Neural cell (in vitro differentiated cells): ENCODE data around the gene MAMLD1. TPM values are rescaled to one million over a fixed set of nuclear protein-coding genes. Genes with fewer than 3 reads are reported as not detected.

Source experiments
- H2AFZ ChIP-seq: fragments of 200-600, 300-800 bp; sonication (generic), shearing (Covaris generic); 2 replicates; pipeline ENCODE4 v1.6.0; 2014; ENCODE audit warnings: low read depth, mild to moderate bottlenecking, antibody characterized with exemption, low read length, moderate library complexity
- H3F3A ChIP-seq: fragments of 200-600 bp; shearing (Covaris generic); 2 replicates; pipeline ENCODE4 v1.6.1; 2016; ENCODE audit warnings: mild to moderate bottlenecking, moderate library complexity, mixed read lengths, antibody characterized with exemption, low read length; ENCODE audit not compliant: insufficient read depth, poor library complexity, severe bottlenecking
- H3K27ac ChIP-seq: fragments of 200-600, 300-800 bp; sonication (generic), shearing (Covaris generic); 2 replicates; pipeline ENCODE4 v1.5.1; 2014; ENCODE audit warnings: mild to moderate bottlenecking, low read length, moderate library complexity
- H3K27me3 ChIP-seq: fragments of 300-800, 200-600 bp; sonication (generic), shearing (Covaris generic); 2 replicates; pipeline ENCODE4 v1.6.0; 2014; ENCODE audit warnings: mild to moderate bottlenecking, low read depth, low read length, moderate library complexity; ENCODE audit not compliant: insufficient read depth
- H3K36me3 ChIP-seq: fragments of 300-800, 200-600 bp; sonication (generic), shearing (Covaris generic); 2 replicates; pipeline ENCODE4 v1.5.1; 2014; ENCODE audit warnings: mild to moderate bottlenecking, antibody characterized with exemption, low read length, moderate library complexity; ENCODE audit not compliant: insufficient read depth
- H3K4me2 ChIP-seq: fragments of 300-800, 200-600 bp; sonication (generic), shearing (Covaris generic); 2 replicates; pipeline ENCODE4 v1.6.0; 2014; ENCODE audit warnings: mild to moderate bottlenecking, low read length
- H3K4me3 ChIP-seq: fragments of 300-800, 200-600 bp; sonication (generic), shearing (Covaris generic); 2 replicates; pipeline ENCODE4 v1.5.1; 2014; ENCODE audit warnings: mild to moderate bottlenecking, low read length, moderate library complexity
- H3K79me2 ChIP-seq: fragments of 200-600 bp; shearing (Covaris generic); replicated peaks from 2 replicates; pipeline ENCODE4 v1.6.0; 2014; ENCODE audit warnings: mild to moderate bottlenecking, low read length, moderate library complexity; ENCODE audit not compliant: insufficient read depth
- H3K9ac ChIP-seq: fragments of 300-800, 200-600 bp; sonication (generic), shearing (Covaris generic); 2 replicates; pipeline ENCODE4 v1.6.1; 2016; ENCODE audit warnings: mild to moderate bottlenecking, low read length, mixed read lengths
- H3K9me2 ChIP-seq: fragments of 200-600 bp; shearing (Covaris generic); 2 replicates; pipeline ENCODE4 v1.6.1; 2016; ENCODE audit warnings: mild to moderate bottlenecking, low read length, mixed read lengths; ENCODE audit not compliant: insufficient read depth
- H3K9me3 ChIP-seq: fragments of 200-600, 300-800 bp; sonication (generic), shearing (Covaris generic); 2 replicates; pipeline ENCODE4 v1.6.1; 2016; ENCODE audit warnings: mild to moderate bottlenecking, mixed run types, low read length, moderate library complexity, mixed read lengths
- H4K20me1 ChIP-seq: fragments of 200-600 bp; shearing (Covaris generic); 2 replicates; pipeline ENCODE4 v1.6.1; 2016; ENCODE audit warnings: mild to moderate bottlenecking, mixed run types; ENCODE audit not compliant: insufficient read depth
- EP300 ChIP-seq: fragments of 450-650 bp; conservative IDR thresholded peaks from 2 replicates; pipeline ENCODE4 v1.6.1; 2014; ENCODE audit warnings: antibody characterized with exemption, mild to moderate bottlenecking, moderate library complexity; ENCODE audit not compliant: poor library complexity, severe bottlenecking
- EZH2 ChIP-seq: fragments of 200-600, 300-800 bp; shearing (Covaris generic), sonication (generic); IDR thresholded peaks from 2 replicates; pipeline ENCODE4 v1.6.1; 2014; ENCODE audit warnings: antibody characterized with exemption, low read length, borderline replicate concordance, mild to moderate bottlenecking; ENCODE audit not compliant: insufficient read depth, poor library complexity, severe bottlenecking
- MXI1 ChIP-seq: fragments of 450-650 bp; conservative IDR thresholded peaks from 2 replicates; pipeline ENCODE4 v1.6.1; 2014; ENCODE audit warnings: antibody characterized with exemption, mild to moderate bottlenecking; ENCODE audit not compliant: poor library complexity, severe bottlenecking
- POLR2AphosphoS5 ChIP-seq: IDR thresholded peaks from 2 replicates; pipeline ENCODE4 v1.6.1; 2012
- RAD21 ChIP-seq: fragments of 450-650 bp; conservative IDR thresholded peaks from 2 replicates; pipeline ENCODE4 v1.6.1; 2014; ENCODE audit warnings: antibody characterized with exemption, mild to moderate bottlenecking, moderate library complexity
- SMC3 ChIP-seq: fragments of 450-650 bp; conservative IDR thresholded peaks from 2 replicates; pipeline ENCODE4 v1.6.1; 2014; ENCODE audit warnings: antibody characterized with exemption, mild to moderate bottlenecking, moderate library complexity; ENCODE audit not compliant: poor library complexity
- TAF1 ChIP-seq: IDR thresholded peaks from 2 replicates; pipeline ENCODE4 v1.6.1; 2012; ENCODE audit warnings: low read depth
- polyA plus RNA-seq: library from polyadenylated mRNA; depleted of rRNA; stranded (reverse); fragments of >200 nt; gene quantifications from 2 replicates; pipeline ENCODE4 v1.2.3, GENCODE V29; 2014
- TF ChIP-seq, protein P1 (sequence below): fragments of 450-650 bp; IDR thresholded peaks from 2 replicates; pipeline ENCODE4 v1.5.1; 2014; ENCODE audit warnings: antibody characterized with exemption, mild to moderate bottlenecking, moderate library complexity; ENCODE audit not compliant: poor library complexity, severe bottlenecking
- TF ChIP-seq, protein P2 (sequence below): IDR thresholded peaks from 2 replicates; pipeline ENCODE4 v1.6.1; 2012; ENCODE audit warnings: borderline replicate concordance

Gene MAMLD1
- polyA plus RNA-seq, 1 donor from 2014 or later: 1.4 TPM

DNA sequence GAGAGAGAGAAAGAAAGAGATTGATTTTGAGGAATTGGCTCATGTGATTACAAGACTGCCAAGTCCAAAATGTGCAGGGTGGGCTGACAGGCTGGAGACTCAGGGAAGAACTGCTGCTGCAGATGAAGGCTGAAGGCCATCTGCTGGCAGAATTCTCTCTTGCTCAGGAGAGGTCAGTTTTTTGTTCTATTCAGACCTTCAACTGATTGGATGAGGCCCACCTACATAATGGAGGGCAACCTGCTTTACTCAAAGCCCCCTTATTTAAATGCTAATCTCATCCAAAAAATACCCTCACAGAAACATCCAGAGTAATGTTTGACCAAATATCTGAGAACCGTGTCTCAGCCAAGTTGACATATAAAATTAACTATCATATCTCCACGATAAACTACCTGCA, 38.2 kb upstream of the MAMLD1 start:
- no peak overlapping the region for H3K27ac ChIP-seq
- H3K9me2 ChIP-seq: no peaks in the 10 kb centered on the region
- H3K4me2 ChIP-seq: no peak overlapping the region
- no peak overlapping the region for H2AFZ ChIP-seq
- H3K9ac ChIP-seq: no peak overlapping the region
- H3K9me3 ChIP-seq: no peaks in the 10 kb centered on the region
- no peaks in the 10 kb centered on the region for H3F3A ChIP-seq
- H3K36me3 ChIP-seq: no peaks in the 10 kb centered on the region
- no peaks in the 10 kb centered on the region for H3K27me3 ChIP-seq
- no peak overlapping the region for H3K4me3 ChIP-seq
- TF ChIP-seq MXI1: no peak
- no peak for TF ChIP-seq POLR2AphosphoS5
- no peak for TF ChIP-seq TAF1
- TF ChIP-seq, protein P1, sequence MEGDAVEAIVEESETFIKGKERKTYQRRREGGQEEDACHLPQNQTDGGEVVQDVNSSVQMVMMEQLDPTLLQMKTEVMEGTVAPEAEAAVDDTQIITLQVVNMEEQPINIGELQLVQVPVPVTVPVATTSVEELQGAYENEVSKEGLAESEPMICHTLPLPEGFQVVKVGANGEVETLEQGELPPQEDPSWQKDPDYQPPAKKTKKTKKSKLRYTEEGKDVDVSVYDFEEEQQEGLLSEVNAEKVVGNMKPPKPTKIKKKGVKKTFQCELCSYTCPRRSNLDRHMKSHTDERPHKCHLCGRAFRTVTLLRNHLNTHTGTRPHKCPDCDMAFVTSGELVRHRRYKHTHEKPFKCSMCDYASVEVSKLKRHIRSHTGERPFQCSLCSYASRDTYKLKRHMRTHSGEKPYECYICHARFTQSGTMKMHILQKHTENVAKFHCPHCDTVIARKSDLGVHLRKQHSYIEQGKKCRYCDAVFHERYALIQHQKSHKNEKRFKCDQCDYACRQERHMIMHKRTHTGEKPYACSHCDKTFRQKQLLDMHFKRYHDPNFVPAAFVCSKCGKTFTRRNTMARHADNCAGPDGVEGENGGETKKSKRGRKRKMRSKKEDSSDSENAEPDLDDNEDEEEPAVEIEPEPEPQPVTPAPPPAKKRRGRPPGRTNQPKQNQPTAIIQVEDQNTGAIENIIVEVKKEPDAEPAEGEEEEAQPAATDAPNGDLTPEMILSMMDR: no peak
- no peak for TF ChIP-seq SMC3
- TF ChIP-seq RAD21: no peak
- TF ChIP-seq EZH2: no peak
- TF ChIP-seq EP300: no peak
- TF ChIP-seq, protein P2, sequence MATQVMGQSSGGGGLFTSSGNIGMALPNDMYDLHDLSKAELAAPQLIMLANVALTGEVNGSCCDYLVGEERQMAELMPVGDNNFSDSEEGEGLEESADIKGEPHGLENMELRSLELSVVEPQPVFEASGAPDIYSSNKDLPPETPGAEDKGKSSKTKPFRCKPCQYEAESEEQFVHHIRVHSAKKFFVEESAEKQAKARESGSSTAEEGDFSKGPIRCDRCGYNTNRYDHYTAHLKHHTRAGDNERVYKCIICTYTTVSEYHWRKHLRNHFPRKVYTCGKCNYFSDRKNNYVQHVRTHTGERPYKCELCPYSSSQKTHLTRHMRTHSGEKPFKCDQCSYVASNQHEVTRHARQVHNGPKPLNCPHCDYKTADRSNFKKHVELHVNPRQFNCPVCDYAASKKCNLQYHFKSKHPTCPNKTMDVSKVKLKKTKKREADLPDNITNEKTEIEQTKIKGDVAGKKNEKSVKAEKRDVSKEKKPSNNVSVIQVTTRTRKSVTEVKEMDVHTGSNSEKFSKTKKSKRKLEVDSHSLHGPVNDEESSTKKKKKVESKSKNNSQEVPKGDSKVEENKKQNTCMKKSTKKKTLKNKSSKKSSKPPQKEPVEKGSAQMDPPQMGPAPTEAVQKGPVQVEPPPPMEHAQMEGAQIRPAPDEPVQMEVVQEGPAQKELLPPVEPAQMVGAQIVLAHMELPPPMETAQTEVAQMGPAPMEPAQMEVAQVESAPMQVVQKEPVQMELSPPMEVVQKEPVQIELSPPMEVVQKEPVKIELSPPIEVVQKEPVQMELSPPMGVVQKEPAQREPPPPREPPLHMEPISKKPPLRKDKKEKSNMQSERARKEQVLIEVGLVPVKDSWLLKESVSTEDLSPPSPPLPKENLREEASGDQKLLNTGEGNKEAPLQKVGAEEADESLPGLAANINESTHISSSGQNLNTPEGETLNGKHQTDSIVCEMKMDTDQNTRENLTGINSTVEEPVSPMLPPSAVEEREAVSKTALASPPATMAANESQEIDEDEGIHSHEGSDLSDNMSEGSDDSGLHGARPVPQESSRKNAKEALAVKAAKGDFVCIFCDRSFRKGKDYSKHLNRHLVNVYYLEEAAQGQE: no peak
- no peaks in the 10 kb centered on the region for H4K20me1 ChIP-seq
- H3K79me2 ChIP-seq: no peaks in the 10 kb centered on the region

DNA sequence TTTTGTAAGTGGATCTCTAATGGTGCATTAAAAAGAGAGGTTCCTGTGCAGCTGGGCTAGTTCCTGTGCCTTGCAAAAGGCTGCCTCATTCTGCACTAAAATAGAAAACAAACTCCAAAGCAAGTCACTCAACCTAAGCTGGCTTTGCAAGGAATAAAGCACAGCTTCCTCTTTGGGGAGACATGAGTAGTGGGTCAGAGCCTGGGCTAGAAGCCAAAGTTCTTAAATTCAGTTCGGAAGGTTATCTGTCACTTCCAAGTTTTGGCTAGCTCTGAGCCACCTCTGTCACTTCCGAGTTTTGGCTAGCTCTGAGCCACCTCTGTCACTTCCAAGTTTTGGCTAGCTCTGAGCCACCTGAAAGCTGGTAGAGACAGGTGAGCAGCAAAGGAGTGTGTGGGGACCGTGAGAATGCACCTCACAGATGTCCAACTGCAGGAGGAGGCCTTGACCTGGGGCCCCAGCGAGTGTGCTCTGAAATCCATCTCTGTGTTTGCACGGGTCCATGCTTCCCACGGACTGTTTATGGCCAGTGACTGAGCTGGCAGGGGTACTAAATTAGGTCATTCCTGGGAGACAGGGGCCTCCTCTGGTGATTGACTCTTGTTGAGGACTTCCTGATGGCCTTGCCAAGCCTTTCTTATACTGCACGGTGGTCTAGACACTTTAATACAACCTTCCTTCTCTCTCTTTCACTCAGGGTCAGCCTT, 36.4 kb upstream of the MAMLD1 start:
- Histone ChIP-seq H3K4me3 (no peak overlapping the region), H3K36me3 (no peaks in the 10 kb centered on the region), H3K27me3 (no peaks in the 10 kb centered on the region), H3K9ac (no peak overlapping the region), H3F3A (no peaks in the 10 kb centered on the region), H3K4me2 (no peak overlapping the region), H4K20me1 (no peaks in the 10 kb centered on the region), H2AFZ (no peak overlapping the region), H3K9me3 (no peaks in the 10 kb centered on the region), H3K9me2 (no peaks in the 10 kb centered on the region), H3K27ac (no peak overlapping the region), H3K79me2 (no peaks in the 10 kb centered on the region)
- TF ChIP-seq TAF1 (no peak), MXI1 (no peak), POLR2AphosphoS5 (no peak), RAD21 (no peak), EP300 (no peak)
- TF ChIP-seq, protein P2: no peak
- TF ChIP-seq, protein P1: no peak
